HEK293 (cell line): ENCODE measurements around the gene TRABD.

ENCODE experiments used
- CTCF ChIA-PET: fragments of 350-600 bp; formaldehyde crosslinking; extraction: SDS; loops from one replicate; lab custom pipeline; 2021; ENCODE audit warnings: antibody characterized with exemption; lab: Yijun Ruan, JAX
- POLR2A ChIA-PET: fragments of 300-600 bp; formaldehyde crosslinking; extraction: SDS; loops from one replicate; lab custom pipeline; 2020; ENCODE audit warnings: antibody characterized with exemption, inconsistent platforms; lab: Yijun Ruan, JAX
- H3K27ac ChIP-seq: fragments of 200-500 bp; sonication (Bioruptor generic); 2 replicates; pipeline ENCODE4 v1.5.1; 2014; ENCODE audit warnings: low read depth, low read length, control low read depth, inconsistent platforms; ENCODE audit errors: extremely low read depth
- H3K36me3 ChIP-seq, 2 experiments: fragments of 200-500 bp in 1 of 2; sonication (Bioruptor generic) in 1 of 2; 1 replicate in 1 of 2; 2 replicates in 1 of 2; pipeline ENCODE4 v1.5.1; 2014 to 2017; ENCODE audit warnings: inconsistent platforms in 2 of 2, low read length in 2 of 2; ENCODE audit not compliant: control insufficient read depth in 2 of 2, insufficient read depth in 1 of 2
- H3K4me1 ChIP-seq: fragments of 200-500 bp; sonication (Bioruptor generic); 2 replicates; pipeline ENCODE4 v1.5.1; 2014; ENCODE audit warnings: mild to moderate bottlenecking, low read length, inconsistent platforms; ENCODE audit not compliant: control insufficient read depth, insufficient read depth
- H3K4me3 ChIP-seq: 2 replicates; pipeline ENCODE4 v1.5.1; 2011; ENCODE audit warnings: low read depth, mild to moderate bottlenecking, control low read depth, low read length, moderate library complexity
- H3K9me3 ChIP-seq: fragments of 200-500 bp; sonication (Bioruptor generic); 2 replicates; pipeline ENCODE4 v1.5.1; 2014; ENCODE audit warnings: low read depth, low read length, inconsistent platforms; ENCODE audit not compliant: control insufficient read depth, insufficient read depth
- BCL11A ChIP-seq: fragments of 450-650 bp; formaldehyde crosslinking; IDR thresholded peaks from 2 replicates; pipeline ENCODE4 v1.5.1; 2016; ENCODE audit warnings: low read depth, missing biosample characterization, missing genetic modification characterization
- GFI1B ChIP-seq: fragments of 450-650 bp; formaldehyde crosslinking; IDR thresholded peaks from 2 replicates; pipeline ENCODE4 v1.5.1; 2016; ENCODE audit warnings: missing biosample characterization, missing genetic modification characterization
- REPIN1 ChIP-seq: fragments of 450-650 bp; formaldehyde crosslinking; IDR thresholded peaks from 2 replicates; pipeline ENCODE4 v1.5.1; 2017; ENCODE audit warnings: missing biosample characterization, missing genetic modification characterization, low read depth
- SP2 ChIP-seq: fragments of 450-650 bp; formaldehyde crosslinking; IDR thresholded peaks from 2 replicates; pipeline ENCODE4 v1.5.1; 2016; ENCODE audit warnings: missing biosample characterization, missing genetic modification characterization
- ZBTB8A ChIP-seq: fragments of 450-650 bp; formaldehyde crosslinking; IDR thresholded peaks from 2 replicates; pipeline ENCODE4 v1.5.1; 2016; ENCODE audit warnings: missing biosample characterization, missing genetic modification characterization
- ZFP37 ChIP-seq: fragments of 450-650 bp; formaldehyde crosslinking; IDR thresholded peaks from 2 replicates; pipeline ENCODE4 v1.5.1; 2016; ENCODE audit warnings: missing biosample characterization, missing genetic modification characterization
- ZNF175 ChIP-seq: fragments of 450-650 bp; formaldehyde crosslinking; IDR thresholded peaks from 2 replicates; pipeline ENCODE4 v1.5.1; 2016; ENCODE audit warnings: missing biosample characterization, missing genetic modification characterization
- ZNF221 ChIP-seq: fragments of 450-650 bp; formaldehyde crosslinking; IDR thresholded peaks from 2 replicates; pipeline ENCODE4 v1.5.1; 2017; ENCODE audit warnings: missing biosample characterization, missing genetic modification characterization, borderline replicate concordance
- ZNF423 ChIP-seq: fragments of 450-650 bp; formaldehyde crosslinking; IDR thresholded peaks from 2 replicates; pipeline ENCODE4 v1.5.1; 2016; ENCODE audit warnings: missing biosample characterization, missing genetic modification characterization
- ZNF514 ChIP-seq: fragments of 450-650 bp; formaldehyde crosslinking; IDR thresholded peaks from 2 replicates; pipeline ENCODE4 v1.5.1; 2016; ENCODE audit warnings: missing biosample characterization, missing genetic modification characterization
- ZNF518A ChIP-seq: fragments of 450-650 bp; formaldehyde crosslinking; conservative IDR thresholded peaks from 2 replicates; pipeline ENCODE4 v1.5.1; 2016; ENCODE audit warnings: low read depth, missing biosample characterization, missing genetic modification characterization
- ZNF560 ChIP-seq: fragments of 450-650 bp; formaldehyde crosslinking; IDR thresholded peaks from 2 replicates; pipeline ENCODE4 v1.5.1; 2017; ENCODE audit warnings: missing biosample characterization, missing genetic modification characterization, borderline replicate concordance
- ZNF645 ChIP-seq: fragments of 450-650 bp; formaldehyde crosslinking; IDR thresholded peaks from 2 replicates; pipeline ENCODE4; 2016; ENCODE audit warnings: missing biosample characterization, missing genetic modification characterization
- TF ChIP-seq, protein P1 (sequence below): fragments of 450-650 bp; formaldehyde crosslinking; IDR thresholded peaks from 2 replicates; pipeline ENCODE4 v1.5.1; 2016; ENCODE audit warnings: missing biosample characterization, missing genetic modification characterization

TRABD gene

DNA sequence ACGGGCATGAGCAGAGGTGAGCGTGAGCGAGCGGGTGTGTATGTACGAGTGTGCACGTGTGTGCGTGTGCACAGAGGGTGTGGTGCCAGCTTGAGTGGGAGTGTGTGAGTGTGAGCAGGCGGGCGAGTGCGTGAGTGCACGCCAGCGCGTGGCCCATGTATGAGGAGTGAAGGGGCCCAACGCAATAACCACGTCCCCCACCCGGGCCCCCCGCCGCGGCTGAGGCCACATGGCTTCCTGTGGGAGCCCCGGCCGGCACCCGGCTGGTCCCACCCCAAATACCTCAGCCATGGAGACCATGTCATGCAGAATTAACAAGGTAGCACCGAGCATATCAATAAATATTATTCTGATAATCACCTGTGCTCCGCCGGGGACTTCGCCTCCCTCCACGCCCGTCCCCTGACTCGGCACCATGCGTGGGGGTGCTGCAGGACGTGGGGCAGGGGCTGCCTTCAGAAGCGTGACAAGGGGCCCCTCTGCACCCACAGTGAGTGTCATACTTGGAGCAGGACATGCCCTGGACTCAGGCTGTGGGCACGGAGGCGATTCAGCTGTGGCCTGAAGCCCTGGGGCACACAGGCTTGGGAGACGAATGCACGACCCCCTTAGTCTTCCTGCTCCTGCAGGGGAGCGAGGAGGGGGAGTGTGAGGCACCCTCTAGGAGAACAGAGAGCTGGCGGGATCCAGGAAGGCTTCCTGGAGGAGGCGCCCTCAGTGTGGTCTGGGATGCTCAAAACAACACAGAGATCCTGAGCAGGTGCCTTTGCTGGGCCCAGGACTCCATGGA is 5.6 kb upstream of the TRABD start:
- H3K4me1 ChIP-seq: no peaks in the 10 kb centered on the region
- H3K36me3 ChIP-seq: peaks cover 0 to 35% of the 10 kb centered on the region in 2 experiments; a peak in 1 of 3 replicates
- no peak overlapping the region for H3K4me3 ChIP-seq
- no peaks in the 10 kb centered on the region for H3K9me3 ChIP-seq
- CTCF ChIA-PET: no interaction called here
- no peak for TF ChIP-seq REPIN1 (tag by site-specific recombination)
- no peak for TF ChIP-seq ZNF423 (tag by site-specific recombination)
- TF ChIP-seq, all 188 proteins: peak for 0
- no peak overlapping the region for H3K27ac ChIP-seq
- POLR2A ChIA-PET: no interaction called here

GRCh38 chr22:50180727-50181521 is 4.8 kb upstream of the TRABD start:
- Histone ChIP-seq H3K4me3 (no peak overlapping the region), H3K9me3 (no peaks in the 10 kb centered on the region), H3K27ac (no peak overlapping the region), H3K36me3 (peaks cover 0 to 35% of the 10 kb centered on the region in 2 experiments; a peak in 1 of 3 replicates), H3K4me1 (no peaks in the 10 kb centered on the region)
- TF ChIP-seq ZBTB8A (tag by site-specific recombination) (no peak), ZNF560 (tag by site-specific recombination) (no peak), ZFP37 (tag by site-specific recombination) (no peak), ZNF645 (no peak), BCL11A (tag by site-specific recombination) (no peak), ZNF175 (tag by site-specific recombination) (no peak), ZNF221 (tag by site-specific recombination) (no peak), GFI1B (tag by site-specific recombination) (no peak), ZNF514 (tag by site-specific recombination) (no peak), REPIN1 (tag by site-specific recombination) (no peak)
- TF ChIP-seq, protein P1, sequence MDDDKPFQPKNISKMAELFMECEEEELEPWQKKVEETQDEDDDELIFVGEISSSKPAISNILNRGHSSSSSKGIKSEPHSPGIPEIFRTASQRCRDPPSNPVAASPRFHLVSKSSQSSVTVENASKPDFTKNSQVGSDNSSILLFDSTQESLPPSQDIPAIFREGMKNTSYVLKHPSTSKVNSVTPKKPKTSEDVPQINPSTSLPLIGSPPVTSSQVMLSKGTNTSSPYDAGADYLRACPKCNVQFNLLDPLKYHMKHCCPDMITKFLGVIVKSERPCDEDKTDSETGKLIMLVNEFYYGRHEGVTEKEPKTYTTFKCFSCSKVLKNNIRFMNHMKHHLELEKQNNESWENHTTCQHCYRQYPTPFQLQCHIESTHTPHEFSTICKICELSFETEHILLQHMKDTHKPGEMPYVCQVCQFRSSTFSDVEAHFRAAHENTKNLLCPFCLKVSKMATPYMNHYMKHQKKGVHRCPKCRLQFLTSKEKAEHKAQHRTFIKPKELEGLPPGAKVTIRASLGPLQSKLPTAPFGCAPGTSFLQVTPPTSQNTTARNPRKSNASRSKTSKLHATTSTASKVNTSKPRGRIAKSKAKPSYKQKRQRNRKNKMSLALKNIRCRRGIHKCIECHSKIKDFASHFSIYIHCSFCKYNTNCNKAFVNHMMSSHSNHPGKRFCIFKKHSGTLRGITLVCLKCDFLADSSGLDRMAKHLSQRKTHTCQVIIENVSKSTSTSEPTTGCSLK (tag by site-specific recombination): no peak
- CTCF ChIA-PET: interaction anchor here (0.7 kb wide), 2 partner anchors 137 to 345 kb away, joined by 3 to 6 read pairs; no protein-coding TSS in a partner anchor
- POLR2A ChIA-PET: no interaction called here

DNA sequence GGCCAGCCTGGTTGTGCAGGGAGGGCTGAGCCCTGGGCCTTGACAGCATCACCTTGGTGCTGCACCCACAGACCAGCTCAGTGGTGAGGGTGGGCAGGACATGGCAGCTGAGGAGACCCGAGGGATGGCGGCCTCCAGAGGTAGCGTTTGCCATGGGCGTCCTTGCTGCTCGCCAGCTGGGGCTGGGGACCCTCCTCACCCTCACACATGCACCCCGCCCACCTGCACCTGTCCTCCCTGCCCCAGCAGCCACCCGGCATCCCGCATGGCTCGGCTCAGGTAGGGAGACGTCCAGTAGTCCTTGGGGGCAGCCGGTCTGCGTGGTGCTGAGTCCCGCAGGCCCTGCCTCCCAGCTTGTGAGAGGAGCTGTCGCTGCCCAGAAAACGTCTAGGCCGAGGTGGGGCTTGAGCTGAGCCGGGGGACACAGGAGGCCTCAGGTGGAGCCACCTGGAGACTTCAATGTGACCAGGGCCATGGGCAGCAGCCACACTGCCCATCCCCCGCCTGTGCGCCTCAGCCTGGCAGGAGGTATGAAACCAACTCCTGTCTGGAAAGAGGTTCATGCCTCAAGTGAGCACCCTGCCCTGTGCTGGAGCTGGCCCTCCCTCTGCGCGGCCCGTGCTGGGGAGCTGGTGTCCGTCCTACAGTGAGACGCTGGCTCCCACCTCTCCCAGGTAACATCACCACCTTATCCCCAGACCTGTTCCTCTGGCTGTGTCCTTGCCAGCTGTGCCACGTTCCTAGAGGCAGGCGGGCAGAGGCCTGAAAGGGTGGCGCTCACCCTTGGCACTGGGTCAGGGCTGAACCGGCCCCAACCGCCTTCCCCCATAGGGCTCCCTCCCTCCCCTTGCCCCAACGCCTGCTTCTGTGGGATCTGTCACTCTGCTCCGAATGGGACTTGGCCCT is 3.3 kb upstream of the TRABD start:
- H3K4me1 ChIP-seq: peaks cover 4% of the 10 kb centered on the region; the same call in 1 of the 2 replicates
- H3K36me3 ChIP-seq: peaks cover 0 to 29% of the 10 kb centered on the region in 2 experiments; a peak in 1 of 3 replicates
- H3K9me3 ChIP-seq: no peaks in the 10 kb centered on the region
- CTCF ChIA-PET: interaction anchor here (0.7 kb wide), 1 partner anchor 33 kb away, joined by 3 read pairs; no protein-coding TSS in a partner anchor
- H3K27ac ChIP-seq: no peak overlapping the region
- H3K4me3 ChIP-seq: no peak overlapping the region
- peak; percentile 29 for TF ChIP-seq SP2 (tag by site-specific recombination)
- TF ChIP-seq ZNF518A: no peak
- POLR2A ChIA-PET: interaction anchor here (1.1 kb wide), 1 partner anchor 12 kb away, joined by 3 read pairs; no protein-coding TSS in a partner anchor
